OCI-LY1 (cell line): ENCODE results near the gene LIF.

Source experiments
- CTCF ChIP-seq: fragments of 200-600 bp; sonication (generic), shearing (Covaris generic); IDR thresholded peaks from 2 replicates; pipeline ENCODE4 v1.5.1; 2017; ENCODE audit warnings: mild to moderate bottlenecking, antibody characterized with exemption, low read length, moderate library complexity, mixed read lengths
- EZH2 ChIP-seq: fragments of 200-600 bp; sonication (generic), shearing (Covaris generic); IDR thresholded peaks from 2 replicates; pipeline ENCODE4 v1.8.0; 2017; ENCODE audit warnings: borderline replicate concordance, mixed run types, mild to moderate bottlenecking, antibody characterized with exemption, low read length, moderate library complexity, mixed read lengths

- TF ChIP-seq CTCF (no peak), EZH2 (no peak)
Observed at GRCh38 chr22:30197389-30197788, 49.2 kb downstream of the LIF start.
